MG63 (cell line): ENCODE measurements around the gene KCNJ14. TPM values are rescaled to one million over a fixed set of nuclear protein-coding genes. Genes with fewer than 3 reads are reported as not detected.
A peak's percentile ranks its signal among the peaks of the same experiment; 100 is the strongest.

Experiments
- DNase-seq: peaks from one replicate; pipeline ENCODE4 v3.0.0-alpha.2; 2020
- H3K27me3 ChIP-seq: fragments of 250-450 bp; sonication (Bioruptor Pico); 2 replicates; pipeline ENCODE4 v1.5.1; 2020; ENCODE audit warnings: mild to moderate bottlenecking, moderate library complexity
- H3K36me3 ChIP-seq: fragments of 250-450 bp; sonication (Bioruptor Pico); 2 replicates; pipeline ENCODE4 v1.5.1; 2020; ENCODE audit warnings: mild to moderate bottlenecking, moderate library complexity
- H3K4me3 ChIP-seq: fragments of 250-450 bp; sonication (Bioruptor Pico); 2 replicates; pipeline ENCODE4 v1.5.1; 2020; ENCODE audit warnings: mild to moderate bottlenecking, moderate library complexity
- H3K9me3 ChIP-seq: fragments of 250-450 bp; sonication (Bioruptor Pico); 2 replicates; pipeline ENCODE4 v1.5.1; 2020; ENCODE audit warnings: mild to moderate bottlenecking, moderate library complexity
- total RNA-seq: library from RNA; depleted of rRNA; stranded (reverse); fragments of >200 nt; shearing (Covaris generic); gene quantifications from 2 replicates; pipeline ENCODE4 v1.2.3, GENCODE V29; 2014; ENCODE audit warnings: low replicate concordance

The KCNJ14 gene
- total RNA-seq, 1 experiment from 2014 or later: 0.43 TPM

- H3K4me3 ChIP-seq: no peak overlapping the region
- no peaks in the 10 kb centered on the region for H3K27me3 ChIP-seq
- no peaks in the 10 kb centered on the region for H3K36me3 ChIP-seq
- DNase-seq: no peak
- H3K9me3 ChIP-seq: no peaks in the 10 kb centered on the region
These were observed 35.8 kb downstream of the KCNJ14 start for GRCh38 chr19:48490981-48491792.

- Histone ChIP-seq H3K4me3 (no peak overlapping the region), H3K36me3 (no peaks in the 10 kb centered on the region), H3K27me3 (no peaks in the 10 kb centered on the region), H3K9me3 (no peaks in the 10 kb centered on the region)
- no peak for DNase-seq
These were observed 36.4 kb downstream of the KCNJ14 start for GRCh38 chr19:48491793-48492123.

GRCh38 chr19:48492925-48493717, 37.7 kb downstream of the KCNJ14 start:
- H3K27me3 ChIP-seq: peaks cover 6% of the 10 kb centered on the region
- peak overlapping the region; percentile 28 for H3K4me3 ChIP-seq
- no peaks in the 10 kb centered on the region for H3K36me3 ChIP-seq
- no peaks in the 10 kb centered on the region for H3K9me3 ChIP-seq
- peak; percentile 94 for DNase-seq

- no peak for DNase-seq
- peak overlapping the region; percentile 26; the same call in 1 of the 2 replicates for H3K4me3 ChIP-seq
- H3K9me3 ChIP-seq: no peaks in the 10 kb centered on the region
- no peaks in the 10 kb centered on the region for H3K36me3 ChIP-seq
- H3K27me3 ChIP-seq: peaks cover 11% of the 10 kb centered on the region
These were observed 38.5 kb downstream of the KCNJ14 start for GRCh38 chr19:48493718-48494401.

GRCh38 chr19:48495396-48495795, 40.0 kb downstream of the KCNJ14 start:
- no peaks in the 10 kb centered on the region for H3K36me3 ChIP-seq

GRCh38 chr19:48496959-48497727, 41.8 kb downstream of the KCNJ14 start:
- Histone ChIP-seq H3K27me3 (peaks cover 37% of the 10 kb centered on the region), H3K36me3 (no peaks in the 10 kb centered on the region), H3K9me3 (no peaks in the 10 kb centered on the region), H3K4me3 (no peak overlapping the region)
- no peak for DNase-seq

More at GRCh38 chr19:48495396-48495795, 40.0 kb downstream of the KCNJ14 start:
- Histone ChIP-seq H3K9me3 (no peaks in the 10 kb centered on the region), H3K4me3 (no peak overlapping the region), H3K27me3 (peaks cover 26% of the 10 kb centered on the region)
- no peak for DNase-seq

GRCh38 chr19:48497728-48498594, 42.6 kb downstream of the KCNJ14 start:
- Histone ChIP-seq H3K36me3 (no peaks in the 10 kb centered on the region), H3K9me3 (no peaks in the 10 kb centered on the region), H3K4me3 (no peak overlapping the region), H3K27me3 (peaks cover 37% of the 10 kb centered on the region)
- no peak for DNase-seq

- H3K9me3 ChIP-seq: no peaks in the 10 kb centered on the region
- H3K4me3 ChIP-seq: no peak overlapping the region
- DNase-seq: no peak
- H3K36me3 ChIP-seq: no peaks in the 10 kb centered on the region
- H3K27me3 ChIP-seq: peaks cover 37% of the 10 kb centered on the region
These were observed 43.4 kb downstream of the KCNJ14 start for GRCh38 chr19:48498595-48499311.

- Histone ChIP-seq H3K27me3 (peaks cover 37% of the 10 kb centered on the region), H3K36me3 (no peaks in the 10 kb centered on the region), H3K9me3 (no peaks in the 10 kb centered on the region), H3K4me3 (no peak overlapping the region)
- no peak for DNase-seq
These were observed 44.1 kb downstream of the KCNJ14 start for GRCh38 chr19:48499316-48500090.

GRCh38 chr19:48500830-48501493, 45.6 kb downstream of the KCNJ14 start:
- DNase-seq: no peak
- Histone ChIP-seq H3K36me3 (no peaks in the 10 kb centered on the region), H3K4me3 (no peak overlapping the region), H3K9me3 (no peaks in the 10 kb centered on the region), H3K27me3 (peaks cover 37% of the 10 kb centered on the region)

- H3K36me3 ChIP-seq: no peaks in the 10 kb centered on the region
- DNase-seq: peak; percentile 47
- no peak overlapping the region for H3K4me3 ChIP-seq
These were observed 46.3 kb downstream of the KCNJ14 start for GRCh38 chr19:48501494-48502349.

GRCh38 chr19:48502350-48503018, 47.1 kb downstream of the KCNJ14 start:
- DNase-seq: no peak
- Histone ChIP-seq H3K9me3 (no peaks in the 10 kb centered on the region), H3K4me3 (no peak overlapping the region), H3K36me3 (no peaks in the 10 kb centered on the region), H3K27me3 (peaks cover 37% of the 10 kb centered on the region)

More at GRCh38 chr19:48501494-48502349, 46.3 kb downstream of the KCNJ14 start:
- Histone ChIP-seq H3K9me3 (no peaks in the 10 kb centered on the region), H3K27me3 (peaks cover 37% of the 10 kb centered on the region)
